HEK293T (cell line): Measurements from ENCODE around the gene ARHGEF6.

Experiments used
- ARNT ChIP-seq: fragments of 450-650 bp; IDR thresholded peaks from 2 replicates; pipeline ENCODE4 v1.6.1; 2017; ENCODE audit warnings: mild to moderate bottlenecking
- BHLHE40 ChIP-seq: fragments of 450-650 bp; IDR thresholded peaks from 2 replicates; pipeline ENCODE4 v1.6.1; 2016; ENCODE audit warnings: mild to moderate bottlenecking, moderate library complexity, borderline replicate concordance
- ELF4 ChIP-seq: fragments of 450-650 bp; IDR thresholded peaks from 2 replicates; pipeline ENCODE4 v1.6.1; 2017; ENCODE audit warnings: antibody characterized with exemption
- FOXA1 ChIP-seq: fragments of 450-650 bp; IDR thresholded peaks from 2 replicates; pipeline ENCODE4 v1.6.1; 2016; ENCODE audit warnings: mild to moderate bottlenecking
- FOXK2 ChIP-seq: fragments of 450-650 bp; IDR thresholded peaks from 2 replicates; pipeline ENCODE4 v1.6.1; 2016; ENCODE audit warnings: mild to moderate bottlenecking
- FOXM1 ChIP-seq: fragments of 450-650 bp; IDR thresholded peaks from 2 replicates; pipeline ENCODE4 v1.6.1; 2017; ENCODE audit warnings: mild to moderate bottlenecking, borderline replicate concordance
- HDGF ChIP-seq: fragments of 450-650 bp; IDR thresholded peaks from 2 replicates; pipeline ENCODE4 v1.6.1; 2017; ENCODE audit warnings: antibody characterized with exemption, borderline replicate concordance
- LEF1 ChIP-seq: fragments of 450-650 bp; IDR thresholded peaks from 2 replicates; pipeline ENCODE4 v1.6.1; 2017; ENCODE audit warnings: mild to moderate bottlenecking, borderline replicate concordance
- SP1 ChIP-seq: fragments of 450-650 bp; IDR thresholded peaks from 2 replicates; pipeline ENCODE4 v1.6.1; 2017
- TARDBP ChIP-seq: fragments of 450-650 bp; IDR thresholded peaks from 2 replicates; pipeline ENCODE4 v1.6.1; 2016
- TF ChIP-seq, protein P1 (sequence below): fragments of 450-650 bp; IDR thresholded peaks from 2 replicates; pipeline ENCODE4 v1.6.1; 2016

DNA sequence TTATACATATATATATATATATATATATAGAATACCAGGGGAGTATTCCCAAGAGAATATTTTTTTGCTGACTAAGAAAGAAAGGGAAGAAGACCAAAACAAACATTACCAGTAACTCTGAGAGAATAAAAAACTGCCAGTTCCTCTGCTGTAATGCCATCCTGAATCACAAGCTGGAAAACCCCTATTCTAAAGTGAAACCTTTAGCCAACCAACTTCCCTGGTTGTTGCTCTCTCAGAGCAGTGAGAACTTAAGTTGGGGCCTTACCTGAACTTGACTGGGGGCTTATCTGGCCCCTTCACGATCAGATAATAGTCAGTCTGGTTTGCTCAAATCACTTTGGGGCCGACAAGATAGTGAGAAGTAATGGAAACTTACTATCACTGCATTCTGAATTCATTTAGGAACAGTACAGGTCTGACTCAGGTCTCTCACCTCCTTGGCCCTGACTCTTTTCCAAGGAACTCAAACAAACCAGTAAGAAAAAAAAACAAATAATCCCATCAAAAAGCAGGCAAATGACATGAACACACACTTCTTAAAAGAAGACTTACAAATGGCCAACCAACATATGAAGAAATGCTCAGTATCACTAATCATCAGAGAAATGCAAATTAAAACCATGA, 70.3 kb downstream of the ARHGEF6 start:
- TF ChIP-seq SP1 (no peak), BHLHE40 (no peak), FOXM1 (no peak), HDGF (no peak), ARNT (no peak), ELF4 (no peak), FOXA1 (no peak), LEF1 (no peak), TARDBP (no peak), FOXK2 (no peak)
- TF ChIP-seq, protein P1, sequence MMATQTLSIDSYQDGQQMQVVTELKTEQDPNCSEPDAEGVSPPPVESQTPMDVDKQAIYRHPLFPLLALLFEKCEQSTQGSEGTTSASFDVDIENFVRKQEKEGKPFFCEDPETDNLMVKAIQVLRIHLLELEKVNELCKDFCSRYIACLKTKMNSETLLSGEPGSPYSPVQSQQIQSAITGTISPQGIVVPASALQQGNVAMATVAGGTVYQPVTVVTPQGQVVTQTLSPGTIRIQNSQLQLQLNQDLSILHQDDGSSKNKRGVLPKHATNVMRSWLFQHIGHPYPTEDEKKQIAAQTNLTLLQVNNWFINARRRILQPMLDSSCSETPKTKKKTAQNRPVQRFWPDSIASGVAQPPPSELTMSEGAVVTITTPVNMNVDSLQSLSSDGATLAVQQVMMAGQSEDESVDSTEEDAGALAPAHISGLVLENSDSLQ = no peak
